Endothelial cell of umbilical vein (primary cell): ENCODE data around the gene CCDC9. TPM values are rescaled to one million over a fixed set of nuclear protein-coding genes. Genes with fewer than 3 reads are reported as not detected.

Source experiments
- BruUV-seq: library from RNA; stranded (reverse); fragments of 400-500 nt; replicated peaks from 2 replicates; lab custom pipeline; 2021; lab: Mats Ljungman, UMichigan
- CTCF ChIA-PET: fragments of 300-600, 350-600 bp; sonication (Branson Sonifier 250); formaldehyde crosslinking; loops from one replicate; lab custom pipeline; 2021; ENCODE audit warnings: antibody characterized with exemption, inconsistent platforms; lab: Charles Lee
- POLR2A ChIA-PET: fragments of 300-600, 350-600 bp; sonication (Branson Sonifier 250); formaldehyde crosslinking; loops from one replicate; lab custom pipeline; 2021; ENCODE audit warnings: antibody characterized with exemption, inconsistent platforms; lab: Charles Lee
- DNase-seq: peaks from one replicate; pipeline ENCODE4 v3.0.0-alpha.2; 2011; ENCODE audit warnings: low read depth, low spot score
- FAIRE-seq: peaks from 2 replicates; lab custom pipeline; 2011; peaks lifted over from hg19 to GRCh38; lab: Jason Lieb, UNC
- H2AFZ ChIP-seq: 2 replicates; pipeline ENCODE4 v1.6.0; 2012; ENCODE audit warnings: low read depth, low read length, control low read depth, inconsistent platforms
- H3K27ac ChIP-seq: 2 replicates; pipeline ENCODE4 v1.5.1; 2011; ENCODE audit warnings: low read depth, mild to moderate bottlenecking, control low read depth, low read length, moderate library complexity; ENCODE audit not compliant: insufficient read depth
- H3K27me3 ChIP-seq, 2 experiments: 2 replicates each; pipeline versions ENCODE4 v1.6.0 to v1.6.1; 2011; ENCODE audit warnings: low read length in 2 of 2, mixed read lengths in 1 of 2; ENCODE audit not compliant: control insufficient read depth in 2 of 2, insufficient read depth in 2 of 2
- H3K36me3 ChIP-seq, 2 experiments: 2 replicates in 1 of 2; 3 replicates in 1 of 2; pipeline ENCODE4 v1.5.1; 2011; ENCODE audit warnings: low read length in 2 of 2, mild to moderate bottlenecking in 1 of 2, moderate library complexity in 1 of 2; ENCODE audit not compliant: control insufficient read depth in 2 of 2, insufficient read depth in 2 of 2; ENCODE audit errors: extremely low read depth in 1 of 2
- H3K4me1 ChIP-seq: 3 replicates; pipeline ENCODE4 v1.5.1; 2011; ENCODE audit warnings: mild to moderate bottlenecking, low read length; ENCODE audit not compliant: control insufficient read depth, insufficient read depth; ENCODE audit errors: extremely low read depth
- H3K4me2 ChIP-seq: 2 replicates; pipeline ENCODE4 v1.6.1; 2011; ENCODE audit warnings: low read length, control low read depth, mixed read lengths; ENCODE audit not compliant: insufficient read depth
- H3K4me3 ChIP-seq, 3 experiments: fragments of 200-600 bp in 1 of 3; sonication (generic), shearing (Covaris generic) in 1 of 3; replicated peaks in 1 of 3; 2 replicates each; pipeline ENCODE4 v1.5.1; 2011 to 2016; ENCODE audit warnings: control low read depth in 3 of 3, low read length in 3 of 3, mild to moderate bottlenecking in 2 of 3, inconsistent platforms in 1 of 3, low read depth in 1 of 3, moderate library complexity in 1 of 3; ENCODE audit not compliant: insufficient read depth in 1 of 3
- H3K79me2 ChIP-seq: 2 replicates; pipeline ENCODE4 v1.6.0; 2012; ENCODE audit warnings: low read length, inconsistent platforms; ENCODE audit not compliant: control insufficient read depth, insufficient read depth
- H3K9ac ChIP-seq: replicated peaks from 2 replicates; pipeline ENCODE3; 2011; ENCODE audit warnings: low read length, control low read depth; ENCODE audit not compliant: insufficient read depth; ENCODE audit errors: extremely low read depth
- H3K9me1 ChIP-seq: replicated peaks from 3 replicates; pipeline ENCODE4 v1.6.0; 2011; ENCODE audit warnings: mild to moderate bottlenecking, low read length; ENCODE audit not compliant: control insufficient read depth, insufficient read depth; ENCODE audit errors: extremely low read depth
- H3K9me3 ChIP-seq: replicated peaks from 2 replicates; pipeline ENCODE4 v1.5.1; 2012; ENCODE audit warnings: low read length, inconsistent platforms; ENCODE audit not compliant: control insufficient read depth, insufficient read depth
- H4K20me1 ChIP-seq: replicated peaks from 2 replicates; pipeline ENCODE3; 2011; ENCODE audit warnings: mild to moderate bottlenecking, low read length; ENCODE audit not compliant: control insufficient read depth, insufficient read depth; ENCODE audit errors: extremely low read depth
- EZH2 ChIP-seq: IDR thresholded peaks from 2 replicates; pipeline ENCODE4 v1.6.1; 2012; ENCODE audit warnings: borderline replicate concordance, low read depth, mild to moderate bottlenecking, moderate library complexity, low read length, inconsistent platforms; ENCODE audit not compliant: severe bottlenecking
- FOS ChIP-seq: IDR thresholded peaks from 2 replicates; pipeline ENCODE4 v1.6.1; 2011; ENCODE audit warnings: mild to moderate bottlenecking, low read length, moderate library complexity, borderline replicate concordance; ENCODE audit not compliant: insufficient read depth
- GATA2 ChIP-seq: IDR thresholded peaks from 2 replicates; pipeline ENCODE4 v1.7.0; 2011; ENCODE audit warnings: low read depth, mild to moderate bottlenecking, moderate library complexity, mixed read lengths, low read length; ENCODE audit not compliant: insufficient read length, insufficient read depth
- JUN ChIP-seq: IDR thresholded peaks from 2 replicates; pipeline ENCODE4 v1.6.1; 2011; ENCODE audit warnings: borderline replicate concordance, low read depth; ENCODE audit not compliant: insufficient read length, insufficient read depth
- MYC ChIP-seq: IDR thresholded peaks from one replicate; pipeline ENCODE4 v1.6.1; 2011; ENCODE audit warnings: mild to moderate bottlenecking, low read depth, low read length
- POLR2A ChIP-seq: IDR thresholded peaks from 2 replicates; pipeline ENCODE4 v1.6.1; 2012; ENCODE audit warnings: low read depth, mild to moderate bottlenecking, control low read depth, low read length
- POLR2AphosphoS5 ChIP-seq: IDR thresholded peaks from 2 replicates; pipeline ENCODE4 v1.6.1; 2012; ENCODE audit warnings: low read depth, mild to moderate bottlenecking, control low read depth, low read length, moderate library complexity; ENCODE audit not compliant: insufficient read depth
- dilution Hi-C: fragments of 300-500 bp; cut with MboI; formaldehyde crosslinking; loops from one replicate; pipeline ENCODE4 v1.15.0; 2019; ENCODE audit warnings: low sequenced_read_pairs; ENCODE audit not compliant: extremely low pct_ligation_motif_present
- intact Hi-C: fragments of 100-400 bp; cut with micrococcal nuclease; formaldehyde crosslinking; loops from one replicate; pipeline ENCODE4 v1.10.0; 2022
- polyA plus RNA-seq, 4 experiments: library from polyadenylated mRNA; depleted of rRNA in 3 of 4; stranded (reverse) in 3 of 4; unstranded in 1 of 4; fragments of >200 nt; gene quantifications; 2 replicates each; pipeline versions ENCODE4 v1.2.1 to v1.2.3, GENCODE V29; 2011 to 2012; ENCODE audit warnings: missing spikeins in 1 of 4
- total RNA-seq: library from RNA; stranded (reverse); gene quantifications from 2 replicates; pipeline ENCODE4 v1.2.3, GENCODE V29; 2021
- TF ChIP-seq, protein P1 (sequence below): IDR thresholded peaks from 2 replicates; pipeline ENCODE4 v1.6.1; 2011; ENCODE audit not compliant: insufficient read depth, insufficient read length
- TF ChIP-seq, protein P2 (sequence below), 2 donors: IDR thresholded peaks; 1 replicate in 1 of 2; 2 replicates in 1 of 2; pipeline ENCODE4 v1.5.1; 2011; ENCODE audit warnings: low read length in 2 of 2, mild to moderate bottlenecking in 2 of 2, moderate library complexity in 2 of 2, control low read depth in 1 of 2, inconsistent platforms in 1 of 2, low read depth in 1 of 2; ENCODE audit not compliant: insufficient read depth in 1 of 2; ENCODE audit errors: extremely low read depth in 1 of 2

CCDC9 gene
- total and polyA plus RNA-seq, 2 donors (not counting 3 experiments of a cell fraction or from before 2014, with no cell fraction given), result 6.0 to 26.9 TPM

DNA sequence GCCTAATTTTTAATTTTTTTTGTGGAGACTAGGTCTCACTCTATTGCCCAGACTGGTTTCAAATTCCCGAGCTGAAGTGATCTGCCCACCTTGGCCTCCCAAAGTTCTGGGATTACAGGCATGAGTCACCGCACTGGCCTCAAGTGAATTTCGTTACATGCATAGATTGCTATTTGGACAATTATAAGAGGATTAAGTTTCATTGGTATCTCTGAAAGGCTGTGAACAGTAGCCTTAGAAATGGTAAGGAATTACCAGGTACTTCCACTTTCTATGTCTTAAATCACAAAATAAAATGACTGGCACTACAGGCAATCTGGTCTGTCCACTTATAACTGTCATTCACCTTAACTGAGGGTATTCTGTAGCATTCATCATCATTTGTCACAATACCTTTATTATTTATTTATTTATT lies 2.9 kb upstream of the CCDC9 start:
- FAIRE-seq, result no peak
- Histone ChIP-seq H3K9ac (no peak overlapping the region), H3K9me3 (no peaks in the 10 kb centered on the region), H3K4me2 (no peak overlapping the region), H3K27me3 (no peaks in the 10 kb centered on the region), H2AFZ (no peak overlapping the region), H3K79me2 (peaks cover 6% of the 10 kb centered on the region), H4K20me1 (no peaks in the 10 kb centered on the region), H3K4me1 (peaks cover 11% of the 10 kb centered on the region), H3K36me3 (no peaks in the 10 kb centered on the region), H3K27ac (no peak overlapping the region), H3K9me1 (no peaks in the 10 kb centered on the region), H3K4me3 (no peak overlapping the region)
- dilution Hi-C loops (no loop called here), intact Hi-C loops (no loop called here)
- CTCF ChIA-PET, result interaction anchor here (0.9 to 1.4 kb wide), 3 partner anchors 8 to 240 kb away, joined by 4 to 8 read pairs (median 5); no protein-coding TSS in a partner anchor
- DNase-seq, result no peak
- TF ChIP-seq GATA2 (no peak), POLR2AphosphoS5 (no peak), MYC (no peak), JUN (no peak)
- POLR2A ChIA-PET, result no interaction called here
- no TSS peak for BruUV-seq

DNA sequence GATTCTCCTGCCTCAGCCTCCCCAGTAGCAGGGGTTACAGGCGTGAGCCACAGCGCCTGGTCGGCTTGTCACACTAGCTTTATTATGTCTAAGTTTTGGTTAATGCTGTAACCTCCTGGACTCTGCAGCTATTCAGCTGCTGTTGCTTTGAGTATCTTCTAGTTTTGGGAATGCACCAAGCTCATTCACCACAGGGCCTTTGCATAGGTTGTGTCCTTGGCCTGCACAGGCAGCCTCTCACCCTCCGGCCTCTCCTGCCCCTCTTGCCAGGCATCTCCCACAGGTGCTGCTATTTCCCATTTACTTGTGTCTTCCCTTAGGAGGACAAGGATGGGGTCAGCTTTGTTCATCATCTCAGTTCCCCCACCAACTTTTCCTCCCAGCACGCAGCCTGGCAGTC lies 2.4 kb upstream of the CCDC9 start:
- FAIRE-seq (no peak), DNase-seq (no peak)
- no TSS peak for BruUV-seq
- dilution Hi-C loops (no loop called here), intact Hi-C loops (no loop called here)
- H3K4me2 ChIP-seq, result no peak overlapping the region
- no peaks in the 10 kb centered on the region for H3K9me1 ChIP-seq
- peaks cover 11% of the 10 kb centered on the region for H3K4me1 ChIP-seq
- no peak overlapping the region for H2AFZ ChIP-seq
- no peaks in the 10 kb centered on the region for H4K20me1 ChIP-seq
- H3K79me2 ChIP-seq, result peaks cover 9% of the 10 kb centered on the region
- H3K27ac ChIP-seq, result no peak overlapping the region
- no peak overlapping the region for H3K4me3 ChIP-seq
- no peaks in the 10 kb centered on the region for H3K27me3 ChIP-seq
- no peak overlapping the region for H3K9ac ChIP-seq
- TF ChIP-seq POLR2AphosphoS5 (no peak), MYC (no peak), FOS (no peak), GATA2 (no peak), JUN (no peak), POLR2A (no peak), EZH2 (no peak)
- TF ChIP-seq, protein P1, sequence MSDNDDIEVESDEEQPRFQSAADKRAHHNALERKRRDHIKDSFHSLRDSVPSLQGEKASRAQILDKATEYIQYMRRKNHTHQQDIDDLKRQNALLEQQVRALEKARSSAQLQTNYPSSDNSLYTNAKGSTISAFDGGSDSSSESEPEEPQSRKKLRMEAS, result no peak
- TF ChIP-seq, protein P2, sequence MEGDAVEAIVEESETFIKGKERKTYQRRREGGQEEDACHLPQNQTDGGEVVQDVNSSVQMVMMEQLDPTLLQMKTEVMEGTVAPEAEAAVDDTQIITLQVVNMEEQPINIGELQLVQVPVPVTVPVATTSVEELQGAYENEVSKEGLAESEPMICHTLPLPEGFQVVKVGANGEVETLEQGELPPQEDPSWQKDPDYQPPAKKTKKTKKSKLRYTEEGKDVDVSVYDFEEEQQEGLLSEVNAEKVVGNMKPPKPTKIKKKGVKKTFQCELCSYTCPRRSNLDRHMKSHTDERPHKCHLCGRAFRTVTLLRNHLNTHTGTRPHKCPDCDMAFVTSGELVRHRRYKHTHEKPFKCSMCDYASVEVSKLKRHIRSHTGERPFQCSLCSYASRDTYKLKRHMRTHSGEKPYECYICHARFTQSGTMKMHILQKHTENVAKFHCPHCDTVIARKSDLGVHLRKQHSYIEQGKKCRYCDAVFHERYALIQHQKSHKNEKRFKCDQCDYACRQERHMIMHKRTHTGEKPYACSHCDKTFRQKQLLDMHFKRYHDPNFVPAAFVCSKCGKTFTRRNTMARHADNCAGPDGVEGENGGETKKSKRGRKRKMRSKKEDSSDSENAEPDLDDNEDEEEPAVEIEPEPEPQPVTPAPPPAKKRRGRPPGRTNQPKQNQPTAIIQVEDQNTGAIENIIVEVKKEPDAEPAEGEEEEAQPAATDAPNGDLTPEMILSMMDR (IDR thresholded peaks at IDR 0.05; ENCODE audit: extremely low read depth in 1 of 2, insufficient read depth in 1 of 2, low read depth in 1 of 2, low read length in 2 of 2), result no peak
- no peaks in the 10 kb centered on the region for H3K9me3 ChIP-seq
- peaks cover 2 to 3% of the 10 kb centered on the region in 2 experiments for H3K36me3 ChIP-seq
- CTCF ChIA-PET, result interaction anchor here (0.9 to 1.4 kb wide), 2 partner anchors 8 to 10 kb away, joined by 4 to 8 read pairs; no protein-coding TSS in a partner anchor
- POLR2A ChIA-PET, result no interaction called here
